Muscle layer of duodenum (tissue), 2 donors: ENCODE data around the gene GRPEL1.

Experiments used
- H3K27ac ChIP-seq: one replicate; pipeline ENCODE4 v1.7.0; 2013; ENCODE audit warnings: mild to moderate bottlenecking, low read length
- H3K27me3 ChIP-seq: one replicate; pipeline ENCODE4 v1.7.0; 2013; ENCODE audit warnings: low read depth, mild to moderate bottlenecking, control low read depth, low read length
- H3K36me3 ChIP-seq, 2 donors: one replicate each; pipeline ENCODE4 v1.7.0; 2013; ENCODE audit warnings: low read length in 2 of 2, control low read depth in 1 of 2, mild to moderate bottlenecking in 1 of 2; ENCODE audit not compliant: insufficient read depth in 2 of 2, control insufficient read depth in 1 of 2
- H3K4me1 ChIP-seq, 2 donors: one replicate each; pipeline ENCODE4 v1.7.0; 2013; ENCODE audit warnings: low read length in 2 of 2, mild to moderate bottlenecking in 2 of 2, control low read depth in 1 of 2, moderate library complexity in 1 of 2; ENCODE audit not compliant: insufficient read depth in 2 of 2, control insufficient read depth in 1 of 2
- H3K4me3 ChIP-seq, 2 donors: one replicate each; pipeline ENCODE4 v1.7.0; 2013; ENCODE audit warnings: low read length in 2 of 2, low read depth in 1 of 2, mild to moderate bottlenecking in 1 of 2
- H3K9me3 ChIP-seq, 2 donors: one replicate each; pipeline ENCODE4 v1.7.0; 2013; ENCODE audit warnings: low read length in 2 of 2, control low read depth in 1 of 2, mild to moderate bottlenecking in 1 of 2; ENCODE audit not compliant: control insufficient read depth in 1 of 2
- donor health status: healthy.

Gene GRPEL1

DNA sequence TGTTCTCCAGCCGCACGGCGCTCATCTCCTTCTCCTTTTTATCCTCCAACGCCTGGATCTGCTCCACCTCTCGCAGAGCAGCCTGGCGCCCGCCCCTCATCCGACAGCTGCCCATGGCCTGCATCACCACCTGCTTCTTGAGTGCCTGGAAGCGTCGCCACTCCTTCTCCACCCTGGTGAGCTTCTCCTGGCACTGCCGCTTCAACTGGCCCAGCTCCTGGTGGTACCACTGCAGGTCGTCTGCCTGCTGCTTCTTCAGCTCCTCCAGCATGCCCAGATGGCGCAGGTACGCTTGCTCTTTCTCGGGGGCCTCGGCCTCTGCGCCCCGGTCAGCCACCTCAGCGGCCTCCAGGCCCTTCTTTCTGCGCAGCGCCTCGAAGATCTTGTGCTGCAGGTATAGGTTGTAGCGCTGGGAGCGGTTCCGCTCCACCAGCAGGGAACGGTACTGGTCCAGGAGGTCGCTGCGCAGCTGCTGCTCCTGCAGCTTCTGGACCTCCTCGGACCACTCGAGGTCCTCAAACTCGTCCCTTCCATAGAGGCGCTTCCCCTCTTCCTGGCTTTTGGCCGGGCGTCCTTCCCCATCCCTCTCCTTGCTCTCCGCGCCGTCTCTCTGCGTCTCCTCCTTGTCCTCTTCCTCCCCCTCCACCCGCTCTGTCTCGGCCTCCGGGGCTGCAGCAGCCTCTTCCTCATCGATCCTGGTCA, 25.9 kb downstream of the GRPEL1 start:
- Histone ChIP-seq H3K27me3 (no peaks in the 10 kb centered on the region), H3K9me3 (no peaks in the 10 kb centered on the region), H3K4me3 (peak overlapping the region; percentile 71 to 98), H3K36me3 (no peaks in the 10 kb centered on the region), H3K27ac (peak overlapping the region; percentile 23), H3K4me1 (peaks cover 26 to 36% of the 10 kb centered on the region in 2 donors)

- Histone ChIP-seq H3K4me1 (peaks cover 20 to 29% of the 10 kb centered on the region in 2 donors), H3K36me3 (no peaks in the 10 kb centered on the region), H3K27ac (no peak overlapping the region), H3K27me3 (no peaks in the 10 kb centered on the region), H3K4me3 (peak overlapping the region in 1 of 2 donors; percentile 98), H3K9me3 (no peaks in the 10 kb centered on the region)
These were observed 26.6 kb downstream of the GRPEL1 start for GRCh38 chr4:7041246-7041645.

DNA sequence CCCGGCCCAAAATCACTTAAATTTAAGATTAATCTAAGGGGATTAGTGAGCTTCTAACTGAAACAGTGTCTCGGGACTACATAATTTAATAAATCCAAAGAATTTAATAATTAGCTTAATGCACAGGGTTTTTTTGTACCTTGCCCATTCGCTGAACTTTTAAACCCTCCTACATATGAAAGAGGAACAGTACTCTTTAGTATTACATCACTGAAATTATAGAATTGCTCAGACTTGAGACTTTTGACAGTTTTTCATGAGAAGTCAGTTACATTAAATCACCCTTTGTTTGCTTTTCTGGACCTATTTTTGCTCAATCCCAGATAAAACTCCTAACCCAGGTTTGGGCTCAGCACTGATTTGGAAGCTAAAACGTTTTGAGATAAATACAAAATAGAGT, 27.1 kb downstream of the GRPEL1 start:
- H3K36me3 ChIP-seq = no peaks in the 10 kb centered on the region
- H3K27ac ChIP-seq = no peak overlapping the region
- H3K27me3 ChIP-seq = no peaks in the 10 kb centered on the region
- H3K9me3 ChIP-seq = no peaks in the 10 kb centered on the region
- H3K4me3 ChIP-seq = no peak overlapping the region
- H3K4me1 ChIP-seq = peaks cover 18 to 24% of the 10 kb centered on the region in 2 donors

DNA sequence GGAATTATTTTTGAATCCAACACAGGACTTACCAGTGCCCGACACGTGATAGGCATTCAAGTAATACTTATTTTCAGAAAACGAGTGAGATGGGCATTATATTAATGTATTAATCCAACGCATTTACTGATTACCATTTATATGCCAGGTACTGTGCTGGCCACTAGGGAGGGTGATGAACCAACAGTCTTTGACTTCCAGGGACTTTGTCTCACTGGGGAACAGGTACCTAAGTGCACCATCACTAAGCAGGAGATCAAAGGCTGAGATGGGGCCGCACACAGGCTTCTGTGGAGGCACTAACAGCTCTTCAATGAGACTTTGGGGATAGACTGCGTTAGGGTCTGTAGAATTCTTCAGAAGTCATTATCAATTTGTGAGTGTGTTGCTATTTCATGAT, 30.4 kb downstream of the GRPEL1 start:
- H3K4me3 ChIP-seq = no peak overlapping the region
- peaks cover 2 to 3% of the 10 kb centered on the region in 2 donors for H3K36me3 ChIP-seq
- peaks cover 10 to 12% of the 10 kb centered on the region in 2 donors for H3K4me1 ChIP-seq

GRCh38 chr4:7034262-7035081, 33.4 kb downstream of the GRPEL1 start:
- Histone ChIP-seq H3K36me3 (peaks cover 27 to 31% of the 10 kb centered on the region in 2 donors), H3K27ac (no peak overlapping the region), H3K4me1 (no peaks in the 10 kb centered on the region), H3K9me3 (no peaks in the 10 kb centered on the region), H3K4me3 (no peak overlapping the region), H3K27me3 (no peaks in the 10 kb centered on the region)

More for the DNA sequence above, 30.4 kb downstream of the GRPEL1 start:
- Histone ChIP-seq H3K27me3 (no peaks in the 10 kb centered on the region), H3K27ac (no peak overlapping the region), H3K9me3 (no peaks in the 10 kb centered on the region)

DNA sequence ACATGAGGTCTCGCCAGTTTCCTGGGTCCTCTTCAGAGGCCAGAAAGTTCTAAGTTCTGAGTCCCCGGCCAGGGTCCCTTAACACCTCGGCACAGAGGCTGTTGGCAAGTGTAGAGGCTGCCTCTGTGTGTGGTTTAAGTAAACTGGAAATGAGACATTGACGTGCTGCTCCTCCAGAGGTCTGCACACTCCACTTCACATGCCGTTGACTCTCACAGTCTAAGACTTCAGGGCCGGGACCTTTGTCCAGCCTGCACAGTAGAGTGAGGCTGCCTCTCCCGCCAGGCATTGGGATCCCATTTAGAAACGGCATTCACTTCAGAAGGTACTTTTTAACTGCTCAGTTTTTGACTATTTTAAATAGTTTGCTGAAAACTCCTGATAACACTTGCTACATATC, 35.3 kb downstream of the GRPEL1 start:
- Histone ChIP-seq H3K9me3 (no peaks in the 10 kb centered on the region), H3K4me3 (no peak overlapping the region), H3K36me3 (peaks cover 31 to 46% of the 10 kb centered on the region in 2 donors), H3K27me3 (no peaks in the 10 kb centered on the region), H3K4me1 (no peaks in the 10 kb centered on the region), H3K27ac (no peak overlapping the region)

DNA sequence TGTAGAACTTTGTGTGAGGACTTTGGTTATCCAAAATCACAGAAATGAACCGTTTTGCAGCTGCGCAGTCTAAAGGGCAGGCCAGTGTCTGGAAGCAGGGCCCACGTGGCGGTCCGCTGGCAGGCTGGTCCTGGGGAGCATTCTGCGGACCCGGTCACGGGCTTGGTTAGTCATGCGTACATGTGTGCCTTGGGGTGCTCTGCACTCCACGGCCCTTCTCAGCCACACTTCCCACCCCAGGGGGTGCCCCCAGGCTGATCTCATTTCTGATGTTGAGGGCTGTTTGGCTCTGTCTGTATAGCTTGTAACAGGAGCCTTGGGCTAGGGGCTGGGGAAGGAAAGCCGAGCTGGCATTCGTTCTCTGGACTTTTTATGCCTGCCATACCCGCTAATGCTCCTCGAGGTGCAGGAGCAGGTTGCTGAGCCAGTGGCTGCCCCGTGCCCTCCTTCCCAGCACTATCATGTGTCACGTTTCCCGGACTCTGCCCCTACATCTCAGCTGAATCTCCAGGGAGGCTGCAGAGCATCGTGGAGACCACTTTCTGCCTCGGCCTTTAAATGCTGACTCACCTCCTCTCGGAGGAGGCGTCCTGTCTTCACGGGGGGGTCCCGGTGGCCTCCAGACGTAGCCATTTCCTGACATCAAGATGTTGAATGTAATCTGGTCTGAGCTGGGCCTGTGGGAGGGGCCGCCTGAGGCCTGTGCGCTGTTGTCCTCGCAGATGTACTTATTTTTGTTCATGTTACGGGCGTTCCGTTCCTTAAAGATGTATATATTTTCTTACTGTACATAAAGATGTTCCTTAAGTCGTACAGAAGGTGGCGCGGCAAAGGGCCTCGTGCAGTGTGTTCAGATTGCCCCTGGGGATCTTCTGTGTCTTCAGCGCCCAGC, 36.1 kb downstream of the GRPEL1 start:
- H3K9me3 ChIP-seq = no peaks in the 10 kb centered on the region
- no peak overlapping the region for H3K4me3 ChIP-seq
- H3K36me3 ChIP-seq = peaks cover 31 to 51% of the 10 kb centered on the region in 2 donors
- no peak overlapping the region for H3K27ac ChIP-seq
- no peaks in the 10 kb centered on the region for H3K4me1 ChIP-seq
- H3K27me3 ChIP-seq = no peaks in the 10 kb centered on the region

- Histone ChIP-seq H3K36me3 (peaks cover 36 to 56% of the 10 kb centered on the region in 2 donors), H3K4me1 (no peaks in the 10 kb centered on the region), H3K27me3 (no peaks in the 10 kb centered on the region), H3K4me3 (no peak overlapping the region), H3K9me3 (no peaks in the 10 kb centered on the region), H3K27ac (no peak overlapping the region)
These were observed 37.0 kb downstream of the GRPEL1 start for GRCh38 chr4:7030856-7031255.

DNA sequence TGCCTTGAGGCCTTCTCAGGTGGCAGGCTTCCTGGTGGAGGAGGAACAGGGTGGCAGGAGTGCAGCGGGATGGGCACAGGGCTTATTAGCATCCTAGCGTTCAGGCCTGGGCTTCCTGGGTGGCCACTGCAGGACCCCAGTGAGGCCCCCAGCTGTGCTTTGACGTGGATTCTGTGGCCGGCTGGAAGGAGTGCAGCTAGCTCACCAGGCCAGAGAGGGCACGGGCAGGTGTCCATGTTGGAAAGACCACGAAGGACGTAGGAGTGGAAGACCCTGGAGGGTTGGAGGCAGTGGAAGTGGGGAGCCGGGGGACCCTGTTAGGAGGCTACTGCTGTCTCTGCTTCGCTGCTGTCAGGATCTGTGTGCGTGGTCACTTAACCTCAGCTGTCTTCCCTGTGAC, 37.9 kb downstream of the GRPEL1 start:
- Histone ChIP-seq H3K27me3 (no peaks in the 10 kb centered on the region), H3K27ac (no peak overlapping the region), H3K4me1 (no peaks in the 10 kb centered on the region), H3K4me3 (no peak overlapping the region), H3K36me3 (peaks cover 44 to 66% of the 10 kb centered on the region in 2 donors), H3K9me3 (no peaks in the 10 kb centered on the region)

- no peak overlapping the region for H3K4me3 ChIP-seq
- no peak overlapping the region for H3K27ac ChIP-seq
- H3K36me3 ChIP-seq = peaks cover 48 to 73% of the 10 kb centered on the region in 2 donors
- no peaks in the 10 kb centered on the region for H3K4me1 ChIP-seq
- no peaks in the 10 kb centered on the region for H3K27me3 ChIP-seq
- H3K9me3 ChIP-seq = no peaks in the 10 kb centered on the region
These were observed 38.7 kb downstream of the GRPEL1 start for GRCh38 chr4:7029212-7029611.

GRCh38 chr4:7027913-7028312, 40.0 kb downstream of the GRPEL1 start:
- Histone ChIP-seq H3K36me3 (peaks cover 54 to 82% of the 10 kb centered on the region in 2 donors), H3K9me3 (no peaks in the 10 kb centered on the region), H3K4me3 (no peak overlapping the region), H3K4me1 (no peaks in the 10 kb centered on the region), H3K27ac (no peak overlapping the region), H3K27me3 (no peaks in the 10 kb centered on the region)
